ENCODE measurements around the gene NPPC.

Gene NPPC

GRCh38 chr2:231935207-231935524 is 9.0 kb upstream of the NPPC start:
- no peak for DNase-seq (ENCODE audit: low spot score)

- no peak for DNase-seq (ENCODE audit: low spot score)
These were observed 8.4 kb upstream of the NPPC start for GRCh38 chr2:231934441-231935206.

GRCh38 chr2:231933916-231934401 is 7.8 kb upstream of the NPPC start:
- no peak for DNase-seq (ENCODE audit: low spot score)

GRCh38 chr2:231932985-231933915 is 7.1 kb upstream of the NPPC start:
- no peak for DNase-seq (ENCODE audit: low spot score)

GRCh38 chr2:231932711-231932970 is 6.4 kb upstream of the NPPC start:
- DNase-seq (ENCODE audit: low spot score), result no peak

- no peak for DNase-seq (ENCODE audit: low spot score)
These were observed 5.3 kb upstream of the NPPC start for GRCh38 chr2:231931481-231931915.

GRCh38 chr2:231930593-231931281 is 4.5 kb upstream of the NPPC start:
- DNase-seq (ENCODE audit: low spot score), result no peak

GRCh38 chr2:231929961-231930592 is 3.9 kb upstream of the NPPC start:
- DNase-seq (ENCODE audit: low spot score), result no peak

- no peak for DNase-seq (ENCODE audit: low spot score)
These were observed 2.9 kb upstream of the NPPC start for GRCh38 chr2:231928901-231929725.

- no peak for DNase-seq (ENCODE audit: low spot score)
These were observed 2.3 kb upstream of the NPPC start for GRCh38 chr2:231928481-231928880.

- no peak for DNase-seq (ENCODE audit: low spot score)
These were observed 1.3 kb upstream of the NPPC start for GRCh38 chr2:231927566-231927890.

- no peak for DNase-seq (ENCODE audit: low spot score)
These were observed 767 bp upstream of the NPPC start for GRCh38 chr2:231926761-231927565.

- peak; percentile 69 for DNase-seq (ENCODE audit: low spot score)
These were observed 655 bp downstream of the NPPC start for GRCh38 chr2:231925303-231926179.

- no peak for DNase-seq (ENCODE audit: low spot score)
These were observed 1.3 kb downstream of the NPPC start for GRCh38 chr2:231924889-231925275.

GRCh38 chr2:231923951-231924888 is 2.0 kb downstream of the NPPC start:
- DNase-seq (ENCODE audit: low spot score), result no peak

- DNase-seq (ENCODE audit: low spot score), result no peak
These were observed 3.2 kb downstream of the NPPC start for GRCh38 chr2:231923010-231923344.

GRCh38 chr2:231922311-231923009 is 3.7 kb downstream of the NPPC start:
- DNase-seq (ENCODE audit: low spot score), result no peak

GRCh38 chr2:231920795-231921194 is 5.4 kb downstream of the NPPC start:
- DNase-seq (ENCODE audit: low spot score), result no peak
